Lower leg skin (tissue), 3 donors: Measurements from ENCODE around the gene ANKRD61.

Experiments used
- POLR2A ChIP-seq, 2 donors: fragments of 450-650 bp; IDR thresholded peaks; one replicate each; pipeline ENCODE4 v1.6.1; 2016 to 2017; ENCODE audit warnings: antibody characterized with exemption in 2 of 2, mild to moderate bottlenecking in 1 of 2, moderate library complexity in 1 of 2
- TF ChIP-seq, protein P1 (sequence below), 3 donors: fragments of 450-650 bp; IDR thresholded peaks; one replicate each; pipeline ENCODE4 v1.5.1; 2016; ENCODE audit warnings: antibody characterized with exemption in 3 of 3, mild to moderate bottlenecking in 3 of 3, moderate library complexity in 2 of 3

DNA sequence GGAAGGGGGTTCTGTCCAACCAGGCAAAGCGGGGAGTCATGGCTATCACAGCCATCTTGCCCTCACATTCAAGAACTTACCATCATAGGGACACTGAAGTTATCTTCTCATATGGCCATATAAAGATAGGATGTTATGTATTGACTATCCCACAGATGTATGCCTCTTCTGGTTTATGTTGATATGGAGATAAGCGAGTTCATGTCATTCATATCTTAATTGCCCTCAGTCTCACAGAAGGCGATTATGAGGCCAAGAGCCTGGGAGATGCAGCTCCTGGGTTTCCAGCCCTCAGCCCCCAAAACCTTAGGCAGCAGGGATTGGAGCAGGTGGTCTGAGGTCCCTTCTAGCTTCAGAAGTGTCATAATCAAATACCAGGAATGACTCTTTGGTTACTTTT is 8.5 kb upstream of the ANKRD61 start:
- TF ChIP-seq, protein P1, sequence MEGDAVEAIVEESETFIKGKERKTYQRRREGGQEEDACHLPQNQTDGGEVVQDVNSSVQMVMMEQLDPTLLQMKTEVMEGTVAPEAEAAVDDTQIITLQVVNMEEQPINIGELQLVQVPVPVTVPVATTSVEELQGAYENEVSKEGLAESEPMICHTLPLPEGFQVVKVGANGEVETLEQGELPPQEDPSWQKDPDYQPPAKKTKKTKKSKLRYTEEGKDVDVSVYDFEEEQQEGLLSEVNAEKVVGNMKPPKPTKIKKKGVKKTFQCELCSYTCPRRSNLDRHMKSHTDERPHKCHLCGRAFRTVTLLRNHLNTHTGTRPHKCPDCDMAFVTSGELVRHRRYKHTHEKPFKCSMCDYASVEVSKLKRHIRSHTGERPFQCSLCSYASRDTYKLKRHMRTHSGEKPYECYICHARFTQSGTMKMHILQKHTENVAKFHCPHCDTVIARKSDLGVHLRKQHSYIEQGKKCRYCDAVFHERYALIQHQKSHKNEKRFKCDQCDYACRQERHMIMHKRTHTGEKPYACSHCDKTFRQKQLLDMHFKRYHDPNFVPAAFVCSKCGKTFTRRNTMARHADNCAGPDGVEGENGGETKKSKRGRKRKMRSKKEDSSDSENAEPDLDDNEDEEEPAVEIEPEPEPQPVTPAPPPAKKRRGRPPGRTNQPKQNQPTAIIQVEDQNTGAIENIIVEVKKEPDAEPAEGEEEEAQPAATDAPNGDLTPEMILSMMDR (IDR thresholded peaks at IDR 0.05) = no peak
- TF ChIP-seq POLR2A (IDR thresholded peaks at IDR 0.05) = no peak
